Keratinocyte (primary cell): Measurements from ENCODE around the gene OXSR1. TPM values are rescaled to one million over a fixed set of nuclear protein-coding genes. Genes with fewer than 3 reads are reported as not detected.

Source experiments
- DNase-seq: peaks from one replicate; pipeline ENCODE4 v3.0.0-alpha.2; 2011; ENCODE audit warnings: low read depth, missing footprints, low spot score
- FAIRE-seq: peaks from 2 replicates; lab custom pipeline; 2011; peaks lifted over from hg19 to GRCh38; lab: Jason Lieb, UNC
- H2AFZ ChIP-seq: 2 replicates; pipeline ENCODE4 v1.6.0; 2012; ENCODE audit warnings: low read length, control low read depth, inconsistent platforms; ENCODE audit not compliant: control insufficient read depth
- H3K27ac ChIP-seq: 2 replicates; pipeline ENCODE4 v1.5.1; 2011; ENCODE audit warnings: low read length; ENCODE audit not compliant: control insufficient read depth, insufficient read depth
- H3K27me3 ChIP-seq: 3 replicates; pipeline ENCODE4 v1.6.0; 2011; ENCODE audit warnings: low read length; ENCODE audit not compliant: control insufficient read depth, insufficient read depth; ENCODE audit errors: extremely low read depth
- H3K36me3 ChIP-seq, 2 experiments: 2 replicates in 1 of 2; 3 replicates in 1 of 2; pipeline ENCODE4 v1.5.1; 2011; ENCODE audit warnings: low read length in 2 of 2, mild to moderate bottlenecking in 1 of 2; ENCODE audit not compliant: control insufficient read depth in 2 of 2, insufficient read depth in 2 of 2; ENCODE audit errors: extremely low read depth in 1 of 2
- H3K4me1 ChIP-seq: 3 replicates; pipeline ENCODE4 v1.5.1; 2011; ENCODE audit warnings: low read length; ENCODE audit not compliant: control insufficient read depth, insufficient read depth; ENCODE audit errors: extremely low read depth
- H3K4me2 ChIP-seq: 3 replicates; pipeline ENCODE4 v1.6.0; 2011; ENCODE audit warnings: low read depth, low read length; ENCODE audit not compliant: control insufficient read depth, insufficient read depth; ENCODE audit errors: extremely low read depth
- H3K4me3 ChIP-seq, 3 experiments: fragments of 200-600 bp in 1 of 3; sonication (generic) in 1 of 3; 2 replicates in 2 of 3; 3 replicates in 1 of 3; pipeline ENCODE4 v1.5.1; 2011 to 2016; ENCODE audit warnings: low read length in 3 of 3, mild to moderate bottlenecking in 3 of 3, control low read depth in 2 of 3, inconsistent platforms in 1 of 3, low read depth in 1 of 3, mixed read lengths in 1 of 3, mixed run types in 1 of 3, moderate library complexity in 1 of 3; ENCODE audit not compliant: control insufficient read depth in 2 of 3, insufficient read depth in 2 of 3; ENCODE audit errors: extremely low read depth in 1 of 3
- H3K79me2 ChIP-seq: 2 replicates; pipeline ENCODE4 v1.6.0; 2012; ENCODE audit warnings: low read length; ENCODE audit not compliant: control insufficient read depth, insufficient read depth
- H3K9ac ChIP-seq: 3 replicates; pipeline ENCODE4 v1.6.0; 2011; ENCODE audit warnings: low read length; ENCODE audit not compliant: control insufficient read depth, insufficient read depth; ENCODE audit errors: extremely low read depth
- H3K9me1 ChIP-seq: 3 replicates; pipeline ENCODE4 v1.6.0; 2011; ENCODE audit warnings: low read length; ENCODE audit not compliant: control insufficient read depth, insufficient read depth; ENCODE audit errors: extremely low read depth
- H3K9me3 ChIP-seq: 2 replicates; pipeline ENCODE4 v1.5.1; 2012; ENCODE audit warnings: low read depth, low read length; ENCODE audit not compliant: control insufficient read depth
- H4K20me1 ChIP-seq: 3 replicates; pipeline ENCODE4 v1.6.0; 2011; ENCODE audit warnings: low read length; ENCODE audit not compliant: control insufficient read depth, insufficient read depth; ENCODE audit errors: extremely low read depth
- CTCF ChIP-seq, 3 experiments: IDR thresholded peaks in 1 of 3; conservative IDR thresholded peaks in 1 of 3; optimal IDR thresholded peaks in 1 of 3; 2 replicates in 2 of 3; 3 replicates in 1 of 3; pipeline versions ENCODE3 to v1.5.1; 2011; ENCODE audit warnings: low read length in 3 of 3, mild to moderate bottlenecking in 3 of 3, moderate library complexity in 2 of 3, control low read depth in 1 of 3, inconsistent platforms in 1 of 3; ENCODE audit not compliant: insufficient read depth in 2 of 3; ENCODE audit errors: extremely low read depth in 1 of 3
- EZH2 ChIP-seq: IDR thresholded peaks from one replicate; pipeline ENCODE4 v1.6.1; 2012; ENCODE audit warnings: inconsistent platforms, mild to moderate bottlenecking, low read length, moderate library complexity
- dilution Hi-C: fragments of 300-500 bp; cut with MboI; formaldehyde crosslinking; loops from one replicate; pipeline ENCODE4 v1.7.0; 2020; ENCODE audit warnings: low sequenced_read_pairs; ENCODE audit not compliant: extremely low pct_ligation_motif_present
- polyA plus RNA-seq, 5 experiments: library from polyadenylated mRNA; depleted of rRNA in 3 of 5; stranded (reverse) in 3 of 5; stranded (forward) in 1 of 5; unstranded in 1 of 5; fragments of >200 nt; gene quantifications; 1 replicate in 1 of 5; 2 replicates in 3 of 5; 3 replicates in 1 of 5; pipeline versions ENCODE4 v1.2.1 to v1.2.3, GENCODE V29; 2011 to 2012; ENCODE audit warnings: missing spikeins in 2 of 5, low read depth in 1 of 5, low replicate concordance in 1 of 5

Gene OXSR1
- polyA plus RNA-seq, 1 donor (not counting 4 experiments of a cell fraction or from before 2014, with no cell fraction given), result 77.0 TPM

- Histone ChIP-seq H3K4me2 (no peak overlapping the region), H4K20me1 (no peaks in the 10 kb centered on the region), H2AFZ (no peak overlapping the region), H3K9me1 (no peaks in the 10 kb centered on the region), H3K27ac (no peak overlapping the region), H3K4me1 (peaks cover 29% of the 10 kb centered on the region), H3K36me3 (peaks cover 11 to 20% of the 10 kb centered on the region in 2 experiments), H3K4me3 (no peak overlapping the region), H3K79me2 (peaks cover 22% of the 10 kb centered on the region), H3K27me3 (no peaks in the 10 kb centered on the region), H3K9ac (no peak overlapping the region), H3K9me3 (no peaks in the 10 kb centered on the region)
- dilution Hi-C loops, result no loop called here
- DNase-seq (no peak), FAIRE-seq (no peak)
- TF ChIP-seq EZH2, result no peak
- no peak for TF ChIP-seq CTCF (optimal IDR thresholded peaks at IDR 0.05 in 1 of 3, IDR thresholded peaks at IDR 0.05 in 1 of 3, conservative IDR thresholded peaks at IDR 0.05 in 1 of 3; ENCODE audit: extremely low read depth in 1 of 3, insufficient read depth in 2 of 3, low read length in 3 of 3)
Observed at GRCh38 chr3:38143511-38143910, 21.8 kb upstream of the OXSR1 start.

- Histone ChIP-seq H3K4me3 (no peak overlapping the region), H3K4me1 (peaks cover 12% of the 10 kb centered on the region), H3K4me2 (no peak overlapping the region), H3K27me3 (no peaks in the 10 kb centered on the region), H3K9me3 (no peaks in the 10 kb centered on the region), H2AFZ (no peak overlapping the region), H3K27ac (no peak overlapping the region), H3K9me1 (no peaks in the 10 kb centered on the region), H3K36me3 (peaks cover 1 to 3% of the 10 kb centered on the region in 2 experiments), H3K9ac (no peak overlapping the region), H4K20me1 (no peaks in the 10 kb centered on the region), H3K79me2 (no peaks in the 10 kb centered on the region)
- DNase-seq (no peak), FAIRE-seq (no peak)
- TF ChIP-seq EZH2 (no peak), CTCF (optimal IDR thresholded peaks at IDR 0.05 in 1 of 3, IDR thresholded peaks at IDR 0.05 in 1 of 3, conservative IDR thresholded peaks at IDR 0.05 in 1 of 3; ENCODE audit: extremely low read depth in 1 of 3, insufficient read depth in 2 of 3, low read length in 3 of 3) (no peak)
- dilution Hi-C loops, result no loop called here
Observed at GRCh38 chr3:38146504-38146903, 18.8 kb upstream of the OXSR1 start.
